Measurements from ENCODE around the gene MPV17L.
"Not testable (repeated sequence)": the region's sequence is repeated elsewhere in the genome, so short reads cannot be mapped to it uniquely, and the experiment has no call there.

The MPV17L gene

DNA sequence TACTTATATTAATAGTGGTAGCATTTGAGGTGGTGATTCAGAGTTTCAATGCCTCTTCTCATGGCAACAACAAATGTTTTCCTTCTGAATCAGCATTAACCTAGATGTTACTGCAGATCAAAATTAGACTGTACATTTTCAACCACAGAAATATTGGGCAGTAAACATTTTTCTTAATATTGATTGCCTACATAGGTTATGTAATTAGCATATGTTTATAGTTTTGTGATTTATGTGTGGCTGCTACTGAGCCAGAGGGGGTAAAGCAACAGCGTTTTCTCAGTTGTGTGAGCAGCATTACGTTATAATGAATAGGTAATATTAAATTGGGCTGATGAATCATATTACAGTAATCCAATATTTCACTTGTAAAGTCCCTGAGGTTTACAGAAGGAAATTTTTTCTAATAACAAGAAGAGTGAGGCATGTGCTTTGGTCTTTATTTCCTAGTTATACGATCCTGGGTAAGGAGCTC, 20.0 kb downstream of the MPV17L start:
- no peak for DNase-seq

- no peak for DNase-seq
Measured at GRCh38 chr16:15417197-15417596, 21.6 kb downstream of the MPV17L start.

DNA sequence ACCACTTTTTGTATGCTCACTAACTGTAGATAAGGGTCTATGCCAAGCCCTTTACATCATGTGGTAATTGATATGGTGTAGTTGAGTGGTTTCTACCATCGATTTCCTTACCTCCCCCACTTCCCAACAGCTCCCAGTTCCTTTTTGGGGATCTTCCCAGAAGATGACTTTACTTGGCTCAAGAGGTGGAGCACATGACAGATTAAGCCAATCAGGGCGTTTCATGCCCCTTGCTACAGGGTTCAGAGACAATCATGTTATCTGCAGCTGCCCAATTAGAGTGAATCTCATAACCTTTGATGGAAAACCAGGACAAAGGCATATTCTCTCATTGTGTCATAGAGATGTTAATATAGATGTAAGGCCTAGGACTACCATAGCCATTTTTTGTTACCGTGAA, 22.7 kb downstream of the MPV17L start:
- DNase-seq: no peak

DNA sequence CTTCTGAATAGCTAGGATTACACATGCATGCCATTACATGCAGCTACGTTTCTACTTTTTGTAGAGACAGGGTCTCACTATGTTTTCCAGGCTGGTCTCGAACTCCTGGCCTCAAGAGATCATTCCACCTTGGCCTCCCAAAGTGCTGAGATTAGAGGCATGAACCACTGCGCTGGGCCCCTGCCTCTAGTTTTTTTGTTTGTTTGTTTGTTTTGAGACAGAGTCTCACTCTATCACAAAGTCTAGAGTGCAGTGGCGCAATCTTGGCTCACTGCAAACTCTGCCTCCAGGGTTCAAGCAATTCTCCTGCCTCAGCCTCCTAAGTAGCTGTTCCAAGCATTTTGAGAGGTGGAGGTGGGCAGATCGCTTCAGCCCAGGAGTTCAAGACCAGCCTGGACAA, 26.1 kb downstream of the MPV17L start:
- not testable (repeated sequence) for DNase-seq

DNA sequence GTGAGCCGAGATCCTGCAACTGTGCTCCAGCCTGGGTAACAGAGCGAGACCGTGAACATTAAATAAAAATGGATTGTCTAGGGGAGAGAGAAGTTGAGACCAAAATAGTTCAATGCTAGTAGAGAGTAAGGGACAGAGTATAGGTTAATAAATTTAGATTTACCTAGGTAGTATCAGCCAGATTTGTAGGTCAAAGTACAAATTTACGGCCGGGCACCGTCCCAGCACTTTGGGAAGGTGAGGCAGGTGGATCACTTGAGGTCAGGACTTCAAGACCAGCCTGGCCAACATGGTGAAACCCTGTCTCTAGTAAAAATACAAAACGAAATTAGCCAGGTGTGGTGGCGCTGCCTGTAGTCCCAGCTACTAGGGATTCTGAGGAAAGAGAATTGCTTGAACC, 26.7 kb downstream of the MPV17L start:
- no peak for DNase-seq

GRCh38 chr16:15425861-15426260, 30.3 kb downstream of the MPV17L start:
- DNase-seq: no peak

DNA sequence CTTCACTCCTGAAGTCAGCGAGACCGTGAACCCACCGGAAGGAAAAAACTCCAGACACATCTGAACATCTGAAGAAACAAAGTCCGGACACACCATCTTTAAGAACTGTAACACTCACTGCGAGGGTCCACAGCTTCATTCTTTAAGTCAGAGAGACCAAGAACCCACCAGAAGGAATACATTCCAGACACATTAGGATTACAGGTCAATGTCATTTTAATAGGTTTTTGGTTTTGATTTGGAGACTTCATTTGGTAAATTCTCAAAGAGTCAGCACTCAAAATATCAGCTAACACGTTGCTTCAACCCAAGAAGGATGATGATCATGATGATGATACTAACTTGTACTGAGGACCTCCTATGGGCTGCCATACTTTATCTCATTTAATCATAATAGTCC, 31.2 kb downstream of the MPV17L start:
- no peak for DNase-seq

DNA sequence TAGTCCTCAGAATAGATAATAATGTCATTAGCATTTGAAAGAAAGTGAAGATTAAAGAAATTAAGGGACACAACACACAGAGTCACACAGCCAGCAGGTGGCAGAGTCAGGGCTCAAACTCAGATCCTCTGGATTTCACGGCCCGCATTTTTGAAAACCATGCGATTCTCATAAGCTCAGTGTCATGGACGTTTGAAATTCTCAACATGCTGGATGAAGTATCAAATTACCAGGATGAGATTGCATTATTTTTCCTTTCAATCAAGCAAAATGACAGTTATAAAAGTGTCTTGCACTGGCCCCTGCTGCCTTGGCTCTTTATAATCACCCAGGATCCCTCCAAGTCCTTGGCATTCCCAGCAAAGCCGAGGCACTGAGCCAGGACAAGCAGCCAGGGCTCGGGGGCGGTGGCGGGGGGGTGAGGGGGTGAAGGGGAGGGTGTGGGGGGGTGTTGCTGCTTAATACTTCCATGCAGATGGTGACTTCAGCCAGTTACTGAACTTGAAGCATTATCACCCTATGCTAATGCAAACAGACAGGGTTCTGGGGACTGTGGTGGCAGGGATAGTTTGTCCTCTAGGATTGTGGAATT, 32.2 kb downstream of the MPV17L start:
- DNase-seq: peak; percentile 60 to 74 (median 70)

- not testable (repeated sequence) for DNase-seq
Measured at GRCh38 chr16:15430884-15431283, 35.3 kb downstream of the MPV17L start.

DNA sequence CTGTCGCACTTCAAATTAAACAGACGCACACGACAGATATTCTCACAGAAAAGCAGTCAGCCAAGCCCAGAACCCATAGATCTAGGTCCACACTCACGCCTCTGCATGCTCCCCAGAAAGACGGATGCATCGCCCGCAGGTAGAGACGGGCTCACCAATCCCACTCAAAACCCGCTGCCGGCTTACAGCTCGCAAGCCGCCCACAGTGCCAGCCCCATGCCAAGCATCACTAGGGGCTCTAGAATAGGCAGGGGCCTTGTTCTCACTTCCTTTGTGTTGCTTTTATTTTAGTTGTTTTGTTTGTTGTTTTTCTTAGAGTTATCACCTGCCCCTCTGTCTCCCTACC, 38.5 kb downstream of the MPV17L start:
- no peak for DNase-seq

- peak; percentile 57 to 79 (median 63) for DNase-seq
Measured at GRCh38 chr16:15434425-15435215, 39.1 kb downstream of the MPV17L start, which contains the start of gene BMERB1. BMERB1 (plus strand) TSS chr16:15434588; CDS start chr16:15434654, 66 bp downstream.

DNA sequence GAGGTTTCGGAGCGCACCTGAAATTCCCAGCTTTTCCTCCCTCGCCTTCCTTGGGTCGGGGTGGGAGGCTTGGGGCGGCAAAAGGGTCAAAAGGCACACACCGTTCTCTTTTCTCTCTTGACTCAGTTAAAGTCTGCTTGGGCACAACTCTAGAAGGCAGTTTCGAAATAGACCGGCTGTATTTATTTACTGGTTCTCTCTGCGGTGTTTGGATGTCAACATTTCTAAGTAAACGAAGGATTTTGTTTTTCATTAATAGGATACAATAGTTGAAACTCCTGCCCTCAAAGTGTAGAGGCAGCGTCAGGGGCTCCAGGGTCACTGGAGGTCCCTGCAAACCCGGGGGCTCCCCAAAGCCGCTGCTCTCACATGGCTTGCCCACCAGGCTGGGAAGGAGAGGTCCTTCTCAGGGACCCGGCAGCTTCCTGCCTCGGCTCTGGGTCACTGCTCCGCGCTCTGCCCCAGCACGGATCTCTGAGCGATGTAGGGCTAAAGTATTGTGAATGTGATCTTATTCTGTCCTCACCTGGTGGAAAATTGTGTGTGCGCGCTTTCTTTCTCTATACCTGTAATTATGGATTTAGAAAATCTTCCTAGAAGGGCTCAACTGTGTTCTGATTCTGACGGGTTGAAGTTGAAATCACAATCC, 39.8 kb downstream of the MPV17L start:
- DNase-seq: no peak

- DNase-seq: no peak
Measured at GRCh38 chr16:15439102-15439501, 43.5 kb downstream of the MPV17L start.

GRCh38 chr16:15439521-15439920, 44.0 kb downstream of the MPV17L start:
- DNase-seq: no peak

DNA sequence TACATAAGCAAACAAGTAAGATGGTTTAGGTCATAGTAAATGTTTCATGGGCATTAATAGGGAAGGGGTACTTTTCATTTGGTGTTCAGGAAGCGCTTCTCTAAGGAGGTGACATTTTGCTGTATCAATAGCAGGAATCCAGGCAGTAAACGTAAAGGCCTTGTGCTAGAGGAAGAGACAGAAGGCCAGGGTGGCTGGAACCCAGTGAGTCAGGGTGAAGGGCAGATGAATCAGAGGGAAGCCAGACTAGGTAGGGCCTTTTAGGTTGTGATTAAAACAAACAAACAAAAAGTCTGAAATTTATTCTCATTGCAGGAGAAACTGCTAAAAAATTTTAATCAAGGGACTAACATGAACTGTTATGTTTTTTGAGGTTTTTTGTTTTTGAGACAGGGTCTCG, 45.3 kb downstream of the MPV17L start:
- no peak for DNase-seq

DNA sequence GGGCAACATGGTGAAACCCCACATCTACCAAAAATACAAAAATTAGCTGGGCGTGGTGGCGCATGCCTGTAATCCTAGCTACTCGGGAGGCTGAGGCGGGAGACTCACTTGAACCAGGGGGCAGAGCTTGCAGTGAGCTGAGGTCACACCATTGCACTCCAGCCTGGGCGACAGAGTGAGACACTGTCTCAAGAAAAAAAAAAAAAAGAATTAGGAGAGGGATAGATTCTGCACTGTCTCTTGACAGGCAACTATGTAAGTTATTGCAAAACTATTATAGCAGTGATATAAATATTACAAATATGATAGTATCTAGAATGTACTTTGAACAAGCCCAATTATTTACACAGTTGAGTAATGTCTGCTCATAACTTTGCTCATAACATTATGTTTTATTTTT, 46.6 kb downstream of the MPV17L start:
- DNase-seq: not testable (repeated sequence)

DNA sequence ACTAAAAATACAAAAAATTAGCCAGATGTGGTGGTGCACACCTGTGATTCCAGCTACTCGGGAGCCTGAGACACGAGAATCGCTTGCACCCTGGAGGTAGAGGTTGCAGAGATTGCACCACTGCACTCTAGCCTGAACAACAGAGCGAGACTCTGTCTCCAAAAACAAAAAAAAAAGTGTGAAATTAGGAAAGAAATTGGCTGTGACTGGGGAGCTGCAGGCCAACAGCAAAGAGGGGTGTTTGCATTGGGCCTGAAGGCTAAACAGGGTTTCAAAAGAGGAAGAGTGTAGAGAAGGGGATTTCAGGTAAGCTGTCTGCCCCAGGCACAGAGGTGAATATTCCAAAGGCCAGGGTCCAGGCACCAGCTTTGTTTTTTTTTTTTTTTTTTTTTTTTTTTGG, 48.2 kb downstream of the MPV17L start:
- DNase-seq: no peak

GRCh38 chr16:15444264-15444663, 48.7 kb downstream of the MPV17L start:
- DNase-seq: no peak

GRCh38 chr16:15445450-15445849, 49.9 kb downstream of the MPV17L start:
- DNase-seq: no peak

GRCh38 chr16:15446901-15447300, 51.3 kb downstream of the MPV17L start:
- no peak for DNase-seq

- DNase-seq: no peak
Measured at GRCh38 chr16:15450624-15451023, 55.1 kb downstream of the MPV17L start.

DNA sequence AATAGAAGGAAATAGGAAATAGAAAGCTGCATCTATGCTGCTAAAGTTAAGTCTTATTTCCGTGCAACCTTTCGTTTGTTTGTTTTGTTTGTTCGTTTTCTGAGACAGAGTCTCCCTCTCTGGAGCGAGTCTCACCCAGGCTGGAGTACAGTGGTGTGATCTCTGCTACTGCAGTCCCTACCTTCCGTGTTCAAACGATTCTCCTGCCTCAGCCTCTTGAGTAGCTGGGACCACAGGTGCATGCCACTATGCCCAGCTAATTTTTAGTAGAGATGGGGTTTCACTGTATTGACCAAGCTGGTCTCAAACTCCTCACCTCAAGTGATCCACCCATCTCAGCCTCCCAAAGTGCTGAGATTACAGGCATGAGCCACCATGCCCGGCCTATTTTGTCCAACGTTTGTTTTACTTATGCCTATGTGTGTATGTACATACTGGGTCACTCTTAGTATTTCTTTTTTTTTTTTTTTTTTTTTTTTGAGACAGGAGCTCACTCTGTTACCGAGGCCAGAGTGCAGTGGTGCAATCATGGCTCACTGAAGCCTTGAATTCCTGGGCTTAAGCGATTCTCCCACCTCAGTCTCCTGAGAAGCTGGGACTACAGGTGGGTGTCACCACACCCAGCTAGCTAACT, 55.7 kb downstream of the MPV17L start:
- no peak for DNase-seq

DNA sequence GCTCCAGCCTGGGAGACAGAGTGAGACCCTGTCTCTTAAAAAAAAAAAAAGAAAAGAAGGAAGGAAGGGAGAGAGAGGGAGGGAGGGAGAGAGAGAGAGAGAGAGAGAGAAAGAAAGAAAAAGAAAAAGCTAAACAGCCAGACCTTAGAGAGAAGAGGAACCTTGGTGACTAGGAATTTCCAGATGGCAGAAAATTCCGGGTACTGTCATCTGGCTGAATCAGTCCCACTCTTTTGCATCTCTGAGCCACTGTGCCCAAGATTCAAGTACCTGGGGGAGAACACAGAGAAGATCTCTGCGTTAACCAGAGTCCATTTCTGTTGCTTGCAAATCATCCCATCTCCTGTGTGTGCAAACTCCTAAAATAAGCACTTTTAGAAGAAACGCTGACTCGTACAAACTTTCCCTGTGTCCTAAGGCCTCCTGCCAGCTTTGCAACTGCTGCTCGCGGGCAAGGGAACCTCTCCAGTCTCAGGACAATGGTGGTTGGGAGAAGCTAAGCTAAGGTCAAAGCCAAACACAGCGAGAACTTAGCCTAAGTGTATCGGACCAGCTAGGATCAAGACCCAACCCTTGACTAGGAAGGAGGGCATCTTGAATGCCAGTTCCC, 56.8 kb downstream of the MPV17L start:
- peak; percentile 60 to 71 (median 61) for DNase-seq
